T-helper 1 cell treated with Interleukin-12 subunit alpha and Interleukin-12 subunit beta and Interleukin-4 antibody, amounts not matched to agents 30 ng/mL and 1 ng/mL, for 36 hours (primary cell): ENCODE measurements around the gene ABCA12. TPM values are rescaled to one million over a fixed set of nuclear protein-coding genes. Genes with fewer than 3 reads are reported as not detected.

ENCODE experiments used
- intact Hi-C: fragments of 100-400 bp; cut with micrococcal nuclease; formaldehyde crosslinking; loops from one replicate; pipeline ENCODE4 v1.15.1; 2024
- total RNA-seq: library from RNA; stranded (reverse); gene quantifications from 2 replicates; pipeline ENCODE4 v1.2.3, GENCODE V29; 2022

Gene ABCA12
- total RNA-seq, 1 donor from 2014 or later: not detected

DNA sequence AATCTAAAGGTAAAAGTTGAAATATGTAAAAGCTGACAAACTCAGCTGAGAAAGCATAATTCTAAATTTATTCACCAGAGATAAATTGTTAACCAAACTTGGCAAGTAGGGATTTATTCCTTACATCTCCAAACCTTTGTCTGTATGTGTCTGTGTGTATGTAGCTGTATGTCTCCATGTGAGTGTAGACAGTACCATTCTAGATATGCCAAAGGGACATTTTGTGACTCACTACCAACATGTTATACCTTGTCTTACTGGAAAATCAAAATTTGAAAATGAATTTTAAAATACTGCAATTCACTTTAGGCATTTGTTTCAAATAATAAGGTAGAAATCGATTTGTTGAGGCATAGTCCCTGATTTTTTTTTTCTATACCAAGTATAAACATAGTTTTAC is 102.1 kb downstream of the ABCA12 start:
- intact Hi-C loops: no loop called here

DNA sequence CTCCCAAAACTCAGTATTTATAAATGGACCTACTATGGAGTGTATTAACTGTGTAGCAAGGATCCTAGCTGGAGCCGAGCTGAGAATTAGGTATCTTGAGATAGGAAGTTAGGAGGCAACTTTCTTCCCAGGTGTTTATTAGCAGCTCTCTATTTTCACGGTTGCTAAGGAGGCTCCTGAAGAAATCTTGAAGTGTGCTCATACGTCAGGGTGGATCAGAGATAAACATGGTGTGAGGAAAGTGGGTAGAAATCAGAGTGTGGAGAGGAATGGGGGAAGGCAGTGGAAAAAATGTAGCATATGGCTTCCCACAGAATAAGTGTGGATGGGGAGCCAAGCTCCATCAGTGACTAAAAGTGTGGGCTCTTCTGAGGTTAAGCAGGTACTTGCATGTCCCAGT is 104.3 kb downstream of the ABCA12 start:
- intact Hi-C loops: no loop called here

GRCh38 chr2:215032153-215032552 is 106.3 kb downstream of the ABCA12 start:
- intact Hi-C loops: no loop called here

- intact Hi-C loops: no loop called here
Measured at GRCh38 chr2:215031321-215031720, 107.1 kb downstream of the ABCA12 start.

GRCh38 chr2:215029936-215030335 is 108.5 kb downstream of the ABCA12 start:
- intact Hi-C loops: no loop called here

DNA sequence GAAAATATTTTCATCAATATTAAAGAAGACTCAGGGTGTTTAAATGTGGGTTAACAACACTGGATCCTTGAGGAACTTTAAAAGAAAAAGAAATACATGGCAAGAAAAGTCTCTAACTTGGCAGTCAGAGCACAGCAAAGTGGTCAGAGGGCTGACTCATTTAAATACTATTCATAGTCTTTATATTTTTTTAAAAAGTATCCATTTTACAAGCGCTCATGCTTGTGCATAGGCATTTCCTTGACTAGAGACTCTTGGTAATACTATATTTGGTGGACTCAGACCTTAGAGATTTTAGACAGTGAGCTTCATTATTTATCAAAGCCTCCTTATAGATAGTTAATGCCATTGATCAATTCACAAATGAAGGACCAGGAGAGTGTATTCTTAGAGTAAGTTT is 110.2 kb downstream of the ABCA12 start:
- intact Hi-C loops: no loop called here

- intact Hi-C loops: no loop called here
Measured at GRCh38 chr2:215027779-215028178, 110.6 kb downstream of the ABCA12 start.

GRCh38 chr2:215022910-215023309 is 115.5 kb downstream of the ABCA12 start:
- intact Hi-C loops: no loop called here

GRCh38 chr2:215022418-215022817 is 116.0 kb downstream of the ABCA12 start:
- intact Hi-C loops: no loop called here

GRCh38 chr2:215020283-215020682 is 118.1 kb downstream of the ABCA12 start:
- intact Hi-C loops: no loop called here

- intact Hi-C loops: no loop called here
Measured at GRCh38 chr2:215019521-215020145, 118.8 kb downstream of the ABCA12 start.

DNA sequence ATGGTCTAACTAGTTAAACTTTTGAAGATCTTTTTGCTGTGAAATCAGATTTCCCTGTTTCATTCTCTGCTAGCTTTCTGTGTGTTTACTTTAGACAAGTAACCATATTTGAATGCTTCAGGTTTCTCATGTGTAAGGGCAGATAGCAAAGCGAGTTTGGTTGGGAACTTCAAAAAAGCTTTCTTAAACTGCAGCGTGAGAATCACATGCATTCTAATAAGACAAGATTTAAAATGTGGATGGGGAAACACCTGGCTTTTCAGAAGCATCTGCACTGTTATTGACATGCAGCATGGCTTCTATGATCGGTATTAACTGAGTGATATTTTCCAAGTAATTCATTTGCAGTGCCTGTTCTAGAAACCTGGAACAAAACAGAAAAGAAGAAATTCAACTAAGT is 119.3 kb downstream of the ABCA12 start:
- intact Hi-C loops: no loop called here

DNA sequence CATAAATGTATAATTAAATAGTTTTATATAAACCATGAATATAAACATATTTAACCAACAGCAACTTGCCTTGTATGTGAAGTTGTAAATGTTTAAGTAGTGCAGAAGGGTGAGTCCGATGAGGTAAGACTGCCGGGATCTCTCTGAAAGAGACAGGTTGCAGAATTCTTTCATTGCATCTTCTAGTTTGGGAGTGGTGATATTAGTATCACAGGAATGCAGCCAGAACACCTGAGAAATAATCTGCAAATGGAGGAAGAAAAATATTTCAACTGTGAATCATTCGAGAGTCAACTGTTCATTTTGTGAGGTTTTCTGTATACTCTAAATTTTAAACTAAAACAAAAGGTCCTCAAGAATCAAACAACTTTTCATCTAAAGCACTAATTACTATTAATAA is 123.0 kb downstream of the ABCA12 start:
- intact Hi-C loops: no loop called here

GRCh38 chr2:215010390-215010789 is 128.0 kb downstream of the ABCA12 start:
- intact Hi-C loops: no loop called here

- intact Hi-C loops: loop anchor here (5.0 kb wide), 1 partner anchor 1196 kb away; no protein-coding TSS in a partner anchor
Measured at GRCh38 chr2:215003001-215003400, 135.4 kb downstream of the ABCA12 start.

- intact Hi-C loops: loop anchor here (5.0 kb wide), 1 partner anchor 1195 kb away; no protein-coding TSS in a partner anchor
Measured at GRCh38 chr2:215002500-215002899, 135.9 kb downstream of the ABCA12 start.

GRCh38 chr2:215000721-215001120 is 137.7 kb downstream of the ABCA12 start:
- intact Hi-C loops: loop anchor here (5.0 kb wide), 1 partner anchor 1193 kb away; no protein-coding TSS in a partner anchor

GRCh38 chr2:214995926-214996670 is 142.3 kb downstream of the ABCA12 start:
- intact Hi-C loops: no loop called here

GRCh38 chr2:214995409-214995808 is 143.0 kb downstream of the ABCA12 start:
- intact Hi-C loops: no loop called here

GRCh38 chr2:214992911-214993310 is 145.5 kb downstream of the ABCA12 start:
- intact Hi-C loops: no loop called here

GRCh38 chr2:214989187-214989586 is 149.2 kb downstream of the ABCA12 start:
- intact Hi-C loops: no loop called here

DNA sequence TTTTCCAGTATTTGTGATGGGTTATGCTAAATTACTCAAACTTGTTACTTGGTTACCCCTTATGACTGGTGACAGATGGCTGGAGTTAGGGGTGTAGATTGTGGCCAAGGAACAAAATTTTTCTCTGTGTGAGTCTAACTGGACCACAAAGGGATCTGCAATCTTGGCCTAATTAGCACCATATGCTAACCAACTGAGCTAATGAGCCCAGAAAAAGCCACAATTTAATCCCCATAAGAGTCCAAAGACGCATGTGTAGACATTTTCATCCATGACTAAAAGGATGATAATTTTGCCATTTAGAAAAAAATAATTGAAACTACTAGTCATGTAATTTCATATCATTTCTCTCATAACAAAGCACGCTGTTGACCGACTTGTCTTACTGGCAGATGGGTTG is 151.2 kb downstream of the ABCA12 start:
- intact Hi-C loops: no loop called here

DNA sequence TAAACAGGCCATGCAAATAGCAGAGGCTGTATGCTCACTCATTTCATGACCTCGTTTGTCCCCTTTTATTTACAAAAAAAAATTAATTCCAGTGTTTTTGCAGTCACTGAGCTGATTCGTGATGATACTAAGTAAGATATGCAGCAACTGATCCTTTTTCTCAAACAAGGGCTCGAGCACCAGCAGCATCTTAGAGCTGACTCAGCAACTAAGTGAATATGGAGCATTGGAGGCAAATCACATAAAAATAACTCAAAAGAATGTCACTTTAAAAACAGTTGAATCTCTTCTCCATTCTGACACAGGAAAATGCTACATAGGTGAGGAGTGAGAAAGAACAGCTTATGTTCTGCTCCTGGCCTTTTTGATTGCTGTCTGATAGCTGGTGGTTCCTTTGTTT is 152.8 kb downstream of the ABCA12 start:
- intact Hi-C loops: no loop called here
